Endothelial cell of umbilical vein (primary cell): ENCODE measurements around the gene DTD2. TPM values are rescaled to one million over a fixed set of nuclear protein-coding genes. Genes with fewer than 3 reads are reported as not detected.

ENCODE experiments used
- BruUV-seq: library from RNA; stranded (reverse); fragments of 400-500 nt; replicated peaks from 2 replicates; lab custom pipeline; 2021; lab: Mats Ljungman, UMichigan
- CTCF ChIA-PET: fragments of 300-600, 350-600 bp; sonication (Branson Sonifier 250); formaldehyde crosslinking; loops from one replicate; lab custom pipeline; 2021; ENCODE audit warnings: antibody characterized with exemption, inconsistent platforms; lab: Charles Lee
- POLR2A ChIA-PET: fragments of 300-600, 350-600 bp; sonication (Branson Sonifier 250); formaldehyde crosslinking; loops from one replicate; lab custom pipeline; 2021; ENCODE audit warnings: antibody characterized with exemption, inconsistent platforms; lab: Charles Lee
- DNase-seq: peaks from one replicate; pipeline ENCODE4 v3.0.0-alpha.2; 2011; ENCODE audit warnings: low read depth, low spot score
- FAIRE-seq: peaks from 2 replicates; lab custom pipeline; 2011; peaks lifted over from hg19 to GRCh38; lab: Jason Lieb, UNC
- H2AFZ ChIP-seq: 2 replicates; pipeline ENCODE4 v1.6.0; 2012; ENCODE audit warnings: low read depth, low read length, control low read depth, inconsistent platforms
- H3K27ac ChIP-seq: 2 replicates; pipeline ENCODE4 v1.5.1; 2011; ENCODE audit warnings: low read depth, mild to moderate bottlenecking, control low read depth, low read length, moderate library complexity; ENCODE audit not compliant: insufficient read depth
- H3K27me3 ChIP-seq, 2 experiments: 2 replicates each; pipeline versions ENCODE4 v1.6.0 to v1.6.1; 2011; ENCODE audit warnings: low read length in 2 of 2, mixed read lengths in 1 of 2; ENCODE audit not compliant: control insufficient read depth in 2 of 2, insufficient read depth in 2 of 2
- H3K36me3 ChIP-seq, 2 experiments: 2 replicates in 1 of 2; 3 replicates in 1 of 2; pipeline ENCODE4 v1.5.1; 2011; ENCODE audit warnings: low read length in 2 of 2, mild to moderate bottlenecking in 1 of 2, moderate library complexity in 1 of 2; ENCODE audit not compliant: control insufficient read depth in 2 of 2, insufficient read depth in 2 of 2; ENCODE audit errors: extremely low read depth in 1 of 2
- H3K4me1 ChIP-seq: 3 replicates; pipeline ENCODE4 v1.5.1; 2011; ENCODE audit warnings: mild to moderate bottlenecking, low read length; ENCODE audit not compliant: control insufficient read depth, insufficient read depth; ENCODE audit errors: extremely low read depth
- H3K4me2 ChIP-seq: 2 replicates; pipeline ENCODE4 v1.6.1; 2011; ENCODE audit warnings: low read length, control low read depth, mixed read lengths; ENCODE audit not compliant: insufficient read depth
- H3K4me3 ChIP-seq, 3 experiments: fragments of 200-600 bp in 1 of 3; sonication (generic), shearing (Covaris generic) in 1 of 3; replicated peaks in 1 of 3; 2 replicates each; pipeline ENCODE4 v1.5.1; 2011 to 2016; ENCODE audit warnings: control low read depth in 3 of 3, low read length in 3 of 3, mild to moderate bottlenecking in 2 of 3, inconsistent platforms in 1 of 3, low read depth in 1 of 3, moderate library complexity in 1 of 3; ENCODE audit not compliant: insufficient read depth in 1 of 3
- H3K79me2 ChIP-seq: 2 replicates; pipeline ENCODE4 v1.6.0; 2012; ENCODE audit warnings: low read length, inconsistent platforms; ENCODE audit not compliant: control insufficient read depth, insufficient read depth
- H3K9ac ChIP-seq: replicated peaks from 2 replicates; pipeline ENCODE3; 2011; ENCODE audit warnings: low read length, control low read depth; ENCODE audit not compliant: insufficient read depth; ENCODE audit errors: extremely low read depth
- H3K9me1 ChIP-seq: replicated peaks from 3 replicates; pipeline ENCODE4 v1.6.0; 2011; ENCODE audit warnings: mild to moderate bottlenecking, low read length; ENCODE audit not compliant: control insufficient read depth, insufficient read depth; ENCODE audit errors: extremely low read depth
- H3K9me3 ChIP-seq: replicated peaks from 2 replicates; pipeline ENCODE4 v1.5.1; 2012; ENCODE audit warnings: low read length, inconsistent platforms; ENCODE audit not compliant: control insufficient read depth, insufficient read depth
- H4K20me1 ChIP-seq: replicated peaks from 2 replicates; pipeline ENCODE3; 2011; ENCODE audit warnings: mild to moderate bottlenecking, low read length; ENCODE audit not compliant: control insufficient read depth, insufficient read depth; ENCODE audit errors: extremely low read depth
- FOS ChIP-seq: IDR thresholded peaks from 2 replicates; pipeline ENCODE4 v1.6.1; 2011; ENCODE audit warnings: mild to moderate bottlenecking, low read length, moderate library complexity, borderline replicate concordance; ENCODE audit not compliant: insufficient read depth
- POLR2AphosphoS5 ChIP-seq: IDR thresholded peaks from 2 replicates; pipeline ENCODE4 v1.6.1; 2012; ENCODE audit warnings: low read depth, mild to moderate bottlenecking, control low read depth, low read length, moderate library complexity; ENCODE audit not compliant: insufficient read depth
- dilution Hi-C: fragments of 300-500 bp; cut with MboI; formaldehyde crosslinking; loops from one replicate; pipeline ENCODE4 v1.15.0; 2019; ENCODE audit warnings: low sequenced_read_pairs; ENCODE audit not compliant: extremely low pct_ligation_motif_present
- intact Hi-C: fragments of 100-400 bp; cut with micrococcal nuclease; formaldehyde crosslinking; loops from one replicate; pipeline ENCODE4 v1.10.0; 2022
- polyA plus RNA-seq, 4 experiments: library from polyadenylated mRNA; depleted of rRNA in 3 of 4; stranded (reverse) in 3 of 4; unstranded in 1 of 4; fragments of >200 nt; gene quantifications; 2 replicates each; pipeline versions ENCODE4 v1.2.1 to v1.2.3, GENCODE V29; 2011 to 2012; ENCODE audit warnings: missing spikeins in 1 of 4
- total RNA-seq: library from RNA; stranded (reverse); gene quantifications from 2 replicates; pipeline ENCODE4 v1.2.3, GENCODE V29; 2021
- TF ChIP-seq, protein P1 (sequence below): IDR thresholded peaks from 2 replicates; pipeline ENCODE4 v1.6.1; 2011; ENCODE audit not compliant: insufficient read depth, insufficient read length

DTD2 gene
- total and polyA plus RNA-seq, 2 donors (not counting 3 experiments of a cell fraction or from before 2014, with no cell fraction given) = 9.2 to 14.4 TPM

DNA sequence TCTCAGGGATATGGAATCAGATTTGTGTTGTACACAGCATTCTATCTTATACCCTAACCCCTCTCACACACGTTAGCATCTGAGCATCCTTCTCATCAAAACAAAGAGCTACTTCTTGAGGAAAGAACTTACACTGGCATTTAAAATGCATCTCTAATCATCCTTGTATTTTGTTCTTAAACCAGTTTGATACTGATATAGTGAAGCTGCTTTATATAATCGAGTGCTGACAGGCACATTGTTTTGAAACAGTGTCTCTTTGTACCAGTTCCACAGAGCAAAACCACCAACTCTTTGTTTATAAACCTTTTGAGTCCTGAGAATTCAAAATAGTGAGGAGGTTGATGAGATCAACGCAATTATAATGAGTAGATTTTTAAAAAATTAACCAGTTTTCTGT is 21.7 kb upstream of the DTD2 start:
- TF ChIP-seq POLR2AphosphoS5 (no peak), FOS (no peak)
- ChIA-PET CTCF (interaction anchor here (1.1 kb wide), 1 partner anchor 59 kb away, joined by 3 read pairs; the partner anchor contains the start of gene HEATR5A), POLR2A (no interaction called here)
- Histone ChIP-seq H3K4me2 (no peak overlapping the region), H3K4me1 (no peaks in the 10 kb centered on the region), H3K36me3 (no peaks in the 10 kb centered on the region), H3K27ac (no peak overlapping the region), H3K9me3 (no peaks in the 10 kb centered on the region), H3K9me1 (no peaks in the 10 kb centered on the region), H3K27me3 (no peaks in the 10 kb centered on the region), H3K4me3 (no peak overlapping the region), H3K9ac (no peak overlapping the region), H4K20me1 (no peaks in the 10 kb centered on the region), H3K79me2 (no peaks in the 10 kb centered on the region), H2AFZ (no peak overlapping the region)
- no TSS peak for BruUV-seq
- FAIRE-seq (no peak), DNase-seq (no peak)
- intact Hi-C loops (no loop called here), dilution Hi-C loops (no loop called here)

GRCh38 chr14:31477248-31477647 is 19.9 kb upstream of the DTD2 start:
- no peaks in the 10 kb centered on the region for H3K9me1 ChIP-seq
- H3K79me2 ChIP-seq = no peaks in the 10 kb centered on the region
- CTCF ChIA-PET = no interaction called here
- no peaks in the 10 kb centered on the region for H4K20me1 ChIP-seq
- no peak overlapping the region for H2AFZ ChIP-seq
- H3K27ac ChIP-seq = no peak overlapping the region
- H3K4me3 ChIP-seq = no peak overlapping the region
- H3K9me3 ChIP-seq = no peaks in the 10 kb centered on the region
- POLR2A ChIA-PET = no interaction called here
- FAIRE-seq (no peak), DNase-seq (no peak)
- TF ChIP-seq, protein P1, sequence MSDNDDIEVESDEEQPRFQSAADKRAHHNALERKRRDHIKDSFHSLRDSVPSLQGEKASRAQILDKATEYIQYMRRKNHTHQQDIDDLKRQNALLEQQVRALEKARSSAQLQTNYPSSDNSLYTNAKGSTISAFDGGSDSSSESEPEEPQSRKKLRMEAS = no peak
- no TSS peak for BruUV-seq
- no peaks in the 10 kb centered on the region for H3K36me3 ChIP-seq
- H3K4me2 ChIP-seq = no peak overlapping the region
- intact Hi-C loops = no loop called here
- dilution Hi-C loops = no loop called here
- H3K4me1 ChIP-seq = no peaks in the 10 kb centered on the region
- H3K9ac ChIP-seq = no peak overlapping the region
- H3K27me3 ChIP-seq = peaks cover 0 to 2% of the 10 kb centered on the region in 2 experiments
